NOMO-1 treated with DMSO at 0.1 percent for 48 hours (cell line): Measurements from ENCODE around the gene ARHGAP23.
"Not testable (repeated sequence)": the region's sequence is repeated elsewhere in the genome, so short reads cannot be mapped to it uniquely, and the experiment has no call there.

Experiments
- DNase-seq: peaks from one replicate; lab custom pipeline; 2025; ENCODE audit not compliant: unreplicated experiment; lab: John Stamatoyannopoulos, UW

Gene ARHGAP23

DNA sequence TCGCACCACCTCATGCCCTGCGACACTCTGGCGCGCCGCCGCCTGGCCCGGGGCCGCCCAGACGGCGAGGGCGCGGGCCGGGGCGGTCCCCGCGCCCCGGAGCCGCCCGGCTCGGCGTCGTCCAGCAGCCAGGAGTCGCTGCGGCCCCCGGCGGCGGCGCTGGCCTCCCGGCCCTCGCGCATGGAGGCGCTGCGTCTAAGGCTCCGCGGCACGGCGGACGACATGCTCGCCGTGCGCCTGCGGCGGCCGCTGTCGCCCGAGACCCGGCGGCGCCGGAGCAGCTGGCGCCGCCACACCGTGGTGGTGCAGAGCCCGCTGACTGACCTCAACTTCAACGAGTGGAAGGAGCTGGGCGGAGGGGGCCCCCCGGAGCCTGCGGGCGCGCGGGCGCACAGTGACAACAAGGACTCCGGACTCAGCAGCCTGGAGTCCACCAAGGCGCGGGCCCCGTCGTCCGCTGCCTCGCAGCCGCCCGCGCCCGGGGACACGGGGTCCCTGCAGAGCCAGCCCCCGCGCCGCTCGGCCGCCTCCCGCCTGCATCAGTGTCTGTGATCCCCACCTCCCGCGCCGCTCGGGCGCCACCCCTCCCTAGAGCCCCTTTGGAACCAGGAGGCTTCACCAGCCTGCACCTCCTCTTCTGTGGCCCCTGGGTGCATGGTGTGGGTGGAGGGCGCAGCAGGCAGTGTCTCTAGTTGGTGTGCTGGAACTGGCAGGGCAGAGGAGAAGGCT lies 82.3 kb downstream of the ARHGAP23 start:
- peak; percentile 24 for DNase-seq

DNA sequence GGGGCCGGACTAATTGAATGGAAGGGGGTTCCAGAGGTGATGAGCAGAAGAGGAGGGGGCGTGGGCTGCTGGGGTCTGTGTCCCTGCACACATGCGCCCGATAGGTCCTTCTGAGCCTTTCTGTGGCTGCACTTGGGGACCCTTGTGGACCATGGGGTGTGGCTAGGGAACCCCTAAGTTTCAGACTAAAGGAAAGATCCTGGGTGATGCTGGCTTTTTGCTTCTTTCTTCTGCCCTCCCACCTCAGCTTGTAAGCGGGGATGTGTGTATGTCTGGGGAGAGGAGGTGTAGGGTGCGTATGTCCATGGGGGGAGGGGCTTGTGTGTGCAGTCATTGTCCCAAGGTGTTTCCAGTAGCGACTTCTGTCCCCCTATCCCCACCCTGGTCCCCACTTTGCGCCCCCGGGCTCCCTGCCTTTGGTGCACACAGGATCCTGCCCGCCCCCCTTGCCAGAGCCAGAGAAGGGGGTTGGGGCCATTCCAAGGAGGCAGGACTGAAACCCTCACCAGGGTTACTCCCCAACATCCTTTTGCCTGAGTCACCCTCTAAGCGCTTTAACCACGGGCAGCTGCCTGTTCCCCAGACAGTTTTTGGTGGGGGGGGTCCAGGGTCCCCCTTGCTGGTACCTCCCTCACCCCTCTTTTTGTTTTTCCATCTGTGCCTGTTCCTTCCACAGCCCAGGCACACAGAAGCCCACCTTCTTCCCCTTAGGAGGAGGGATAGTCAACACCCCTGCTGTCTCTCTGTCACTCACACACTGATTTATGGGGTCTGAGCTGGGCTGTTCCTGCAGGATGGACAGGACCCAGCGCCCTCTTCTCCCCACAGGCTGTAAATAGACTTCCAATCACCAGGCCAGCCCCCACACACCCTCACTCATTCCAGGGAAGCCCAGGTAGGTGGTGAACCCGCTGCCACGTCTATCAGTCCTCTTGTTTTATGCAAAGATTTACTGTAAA lies 83.2 kb downstream of the ARHGAP23 start:
- DNase-seq = no peak

- no peak for DNase-seq
Observed at GRCh38 chr17:38512473-38513058, 84.3 kb downstream of the ARHGAP23 start.

- not testable (repeated sequence) for DNase-seq
Observed at GRCh38 chr17:38526526-38526925, 98.3 kb downstream of the ARHGAP23 start.

- DNase-seq = not testable (repeated sequence)
Observed at GRCh38 chr17:38528141-38528540, 99.9 kb downstream of the ARHGAP23 start.

DNA sequence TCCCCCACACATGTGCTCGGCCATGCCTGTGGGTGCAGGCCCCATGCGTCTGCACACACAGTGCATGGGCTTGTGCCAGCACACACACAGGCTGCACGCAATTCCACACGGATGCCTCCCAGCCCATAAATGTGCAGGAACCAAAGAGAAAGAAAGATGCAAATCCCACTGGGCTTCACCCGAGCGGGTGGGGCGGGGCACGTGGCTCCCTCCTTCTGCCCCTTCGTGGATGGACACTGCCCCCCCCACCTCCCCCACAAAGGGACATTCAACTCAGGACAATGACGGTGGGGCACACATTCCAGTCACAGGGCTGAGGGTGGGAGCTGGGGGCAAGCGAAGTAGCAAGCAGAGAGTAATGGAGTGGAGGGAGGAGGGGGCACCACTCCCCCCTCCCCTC lies 102.6 kb downstream of the ARHGAP23 start:
- not testable (repeated sequence) for DNase-seq

- not testable (repeated sequence) for DNase-seq
Observed at GRCh38 chr17:38531761-38532160, 103.5 kb downstream of the ARHGAP23 start.

DNA sequence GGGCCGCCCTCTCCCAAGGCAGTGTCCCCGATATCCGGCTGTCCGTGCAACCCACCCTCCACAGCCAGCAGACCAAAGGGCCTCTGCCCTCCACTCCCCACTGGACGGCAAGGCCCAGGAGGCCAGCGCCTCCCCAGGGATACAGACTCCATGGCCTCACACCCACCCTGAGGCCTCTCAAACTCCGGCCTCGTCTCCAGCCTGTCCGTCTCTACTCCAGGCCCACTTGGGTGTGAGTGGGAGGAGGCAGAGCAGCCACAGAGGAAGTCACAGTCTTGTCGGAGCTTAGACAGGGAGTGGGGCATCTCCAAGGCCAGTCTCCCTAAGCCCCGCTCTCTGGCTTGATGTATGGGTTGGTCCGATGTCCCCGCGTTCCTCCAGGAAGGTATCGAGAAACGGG lies 104.2 kb downstream of the ARHGAP23 start:
- DNase-seq = no peak

- no peak for DNase-seq
Observed at GRCh38 chr17:38533241-38533640, 105.0 kb downstream of the ARHGAP23 start.

DNA sequence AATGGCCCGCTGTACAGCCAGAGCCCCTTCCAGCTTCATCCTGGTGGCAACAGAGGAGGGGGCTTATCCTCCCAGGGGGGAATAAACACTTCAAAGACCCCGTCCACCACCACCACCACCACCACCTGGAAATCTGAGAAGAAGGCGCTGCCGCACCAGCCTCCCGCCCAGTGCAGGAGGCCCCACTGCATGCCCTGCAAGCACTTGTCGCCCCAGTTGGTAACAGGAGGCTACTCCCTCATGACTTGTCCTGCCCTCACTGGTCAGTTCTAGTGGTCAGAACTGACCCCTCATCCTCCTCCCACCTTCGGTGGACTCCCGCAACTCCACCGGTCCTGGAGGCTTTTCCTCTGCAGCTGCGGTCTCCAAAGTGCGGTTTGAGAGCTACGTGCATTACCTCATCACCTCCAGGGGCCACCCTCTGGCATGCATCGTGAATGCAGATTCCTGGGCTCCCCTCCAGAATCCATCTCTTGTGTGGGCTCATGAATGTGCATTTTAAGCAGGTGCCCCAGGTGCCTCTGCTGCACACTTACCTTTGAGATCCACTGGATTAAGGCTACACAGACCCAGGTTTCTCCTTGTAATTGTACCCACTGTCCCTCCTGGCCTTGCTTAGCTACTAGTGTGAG lies 105.7 kb downstream of the ARHGAP23 start:
- DNase-seq = no peak

DNA sequence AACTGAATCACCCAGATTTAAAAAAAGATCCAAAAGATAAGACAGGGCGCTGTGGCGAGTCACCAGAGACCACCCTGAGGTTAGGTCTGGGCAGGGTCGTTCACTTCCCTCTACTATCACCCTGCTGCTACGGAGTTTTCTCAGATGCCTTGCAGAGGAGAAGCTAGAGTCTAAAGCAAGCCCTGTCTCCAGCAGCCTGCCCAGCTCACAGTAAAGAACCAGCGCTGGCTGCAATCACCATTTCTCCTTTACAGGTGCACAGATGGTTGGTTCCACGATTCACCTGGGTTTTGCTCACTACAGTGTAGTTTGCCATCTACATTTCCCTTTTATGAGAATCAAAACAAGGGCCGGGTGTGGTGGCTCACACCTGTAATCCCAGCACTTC lies 106.2 kb downstream of the ARHGAP23 start:
- no peak for DNase-seq

- no peak for DNase-seq
Observed at GRCh38 chr17:38535886-38536285, 107.6 kb downstream of the ARHGAP23 start.

DNA sequence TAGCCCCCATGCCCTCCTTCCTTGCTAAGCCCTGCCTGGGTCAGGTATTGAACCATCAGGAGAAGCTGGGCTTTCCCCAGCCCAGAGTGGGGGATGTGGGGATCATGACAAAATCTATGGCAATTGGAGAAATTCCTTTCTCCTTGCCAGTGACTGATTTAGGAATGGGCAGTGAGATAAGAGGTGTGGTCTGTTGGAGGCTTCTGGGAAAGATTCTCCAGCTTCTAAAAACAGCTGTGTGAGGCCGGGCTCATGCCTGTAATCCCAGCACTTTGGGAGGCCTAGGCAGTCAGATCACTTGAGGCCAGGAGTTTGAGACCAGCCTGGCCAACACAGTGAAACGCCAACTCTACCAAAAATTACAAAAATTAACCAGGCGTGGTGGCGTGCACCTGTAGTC lies 108.4 kb downstream of the ARHGAP23 start:
- DNase-seq = no peak

DNA sequence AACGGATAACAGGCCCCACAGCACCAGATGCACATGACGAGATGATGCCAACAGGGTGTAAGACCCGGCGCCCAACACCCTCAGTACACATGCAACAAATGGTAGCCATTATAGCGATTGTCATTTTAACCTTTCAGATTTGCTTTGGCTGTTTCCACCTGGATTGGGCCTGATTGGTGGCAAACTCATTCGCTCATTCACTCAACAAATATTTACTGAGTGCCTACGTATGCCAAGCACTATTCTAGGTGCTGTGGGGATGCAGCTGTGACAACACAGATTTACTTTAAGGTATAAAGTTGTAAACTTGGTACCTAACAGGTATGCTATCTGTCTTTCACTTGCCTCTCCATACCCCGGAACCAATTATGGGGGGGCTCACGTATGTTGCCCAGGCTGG lies 110.6 kb downstream of the ARHGAP23 start:
- DNase-seq = no peak

GRCh38 chr17:38539386-38539785 lies 111.1 kb downstream of the ARHGAP23 start:
- DNase-seq = no peak

GRCh38 chr17:38540514-38541045 lies 112.3 kb downstream of the ARHGAP23 start:
- no peak for DNase-seq

DNA sequence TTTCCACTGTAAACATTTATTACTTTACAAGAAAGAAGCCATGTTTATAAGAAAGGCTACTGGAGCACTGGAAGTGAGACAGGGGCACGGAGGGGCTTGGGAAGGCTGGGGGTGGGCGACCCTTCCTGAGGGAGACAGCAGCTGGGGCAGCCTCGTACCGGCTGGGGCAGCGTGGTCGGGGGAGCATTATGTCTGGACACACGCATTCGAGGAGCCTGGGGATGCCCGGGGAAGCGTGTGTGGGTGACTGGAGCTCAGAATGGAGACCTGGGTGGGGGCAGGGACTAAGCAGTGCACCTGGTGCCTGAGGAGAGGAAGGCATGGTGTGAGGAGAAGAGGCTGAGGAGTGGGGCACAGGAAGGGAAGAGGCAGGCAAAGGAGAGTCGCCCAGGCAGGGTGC lies 113.0 kb downstream of the ARHGAP23 start:
- no peak for DNase-seq

DNA sequence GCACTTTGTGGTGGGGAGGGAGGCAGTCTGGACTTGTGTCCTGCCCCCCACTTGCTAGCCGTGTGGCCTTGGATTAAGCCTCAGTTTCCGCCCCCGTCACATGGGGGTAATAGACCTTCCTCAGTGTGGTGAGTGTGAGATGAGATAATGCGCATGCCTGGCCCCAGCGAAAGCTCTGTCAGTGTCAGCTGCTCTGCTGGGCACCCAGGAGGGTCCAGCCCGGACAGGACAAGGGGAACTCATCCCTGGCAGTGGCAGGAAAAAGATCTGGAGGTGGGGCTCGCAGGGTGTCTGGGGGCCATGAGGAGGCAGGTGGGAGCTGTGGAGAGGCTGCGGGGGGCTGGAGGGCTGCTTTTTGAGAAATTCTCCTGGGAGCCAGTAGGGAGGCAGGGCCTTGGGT lies 114.0 kb downstream of the ARHGAP23 start:
- DNase-seq = no peak

- no peak for DNase-seq
Observed at GRCh38 chr17:38543403-38544174, 115.3 kb downstream of the ARHGAP23 start.

GRCh38 chr17:38544175-38544838 lies 116.0 kb downstream of the ARHGAP23 start:
- DNase-seq = no peak
